ENCODE measurements around the gene C5.

GRCh38 chr9:120985819-120986222 lies 64.3 kb downstream of the C5 start:
- TF ChIP-seq CTCF (IDR thresholded peaks at IDR 0.05; ENCODE audit: insufficient read depth, low read length) = peak; percentile 49
- TF ChIP-seq POLR2AphosphoS5 (IDR thresholded peaks at IDR 0.05; ENCODE audit: low read depth) = no peak
- TF ChIP-seq REST (IDR thresholded peaks at IDR 0.05; ENCODE audit: insufficient replicate concordance, low read depth) = no peak
